Panc1 (cell line): Measurements from ENCODE around the gene ANO3. TPM values are rescaled to one million over a fixed set of nuclear protein-coding genes. Genes with fewer than 3 reads are reported as not detected.

Source experiments
- ATAC-seq: fragments of 200-7000 bp; cut with Tn5 transposase; 2 replicates; pipeline ENCODE4 v1.9.1; 2020; ENCODE audit warnings: mild to moderate bottlenecking, moderate library complexity
- BruUV-seq: library from RNA; stranded (reverse); fragments of 400-500 nt; replicated peaks from 2 replicates; lab custom pipeline; 2021; lab: Mats Ljungman, UMichigan
- CTCF ChIA-PET: fragments of 300-600 bp; sonication (Branson Sonifier 250); formaldehyde crosslinking; loops from one replicate; lab custom pipeline; 2022; ENCODE audit warnings: antibody characterized with exemption; lab: Charles Lee
- POLR2A ChIA-PET: fragments of 300-600 bp; sonication (Branson Sonifier 250); formaldehyde crosslinking; loops from one replicate; lab custom pipeline; 2022; ENCODE audit warnings: antibody characterized with exemption; lab: Charles Lee
- DNase-seq: peaks from one replicate; pipeline ENCODE4 v3.0.0-alpha.2; 2010; ENCODE audit warnings: low read depth, low spot score
- H3K27ac ChIP-seq: 2 replicates; pipeline ENCODE4 v1.5.1; 2011; ENCODE audit warnings: mild to moderate bottlenecking, low read length, inconsistent platforms
- H3K27me3 ChIP-seq: fragments of 200-500 bp; sonication (Bioruptor generic); 2 replicates; pipeline ENCODE4 v1.6.0; 2014; ENCODE audit warnings: low read length, inconsistent platforms; ENCODE audit not compliant: control insufficient read depth, insufficient read depth
- H3K36me3 ChIP-seq: fragments of 200-500 bp; sonication (Bioruptor generic); 2 replicates; pipeline ENCODE4 v1.5.1; 2014; ENCODE audit warnings: inconsistent platforms, mild to moderate bottlenecking, low read length, moderate library complexity; ENCODE audit not compliant: control insufficient read depth, insufficient read depth
- H3K4me1 ChIP-seq: 2 replicates; pipeline ENCODE4 v1.5.1; 2011; ENCODE audit warnings: inconsistent platforms, mild to moderate bottlenecking, low read length, moderate library complexity; ENCODE audit not compliant: control insufficient read depth, insufficient read depth
- H3K4me3 ChIP-seq, 2 experiments: 2 replicates each; pipeline ENCODE4 v1.5.1; 2011 to 2012; ENCODE audit warnings: low read depth in 2 of 2, low read length in 2 of 2, mild to moderate bottlenecking in 2 of 2, inconsistent platforms in 1 of 2, moderate library complexity in 1 of 2
- H3K9me3 ChIP-seq: fragments of 200-500 bp; sonication (Bioruptor generic); 2 replicates; pipeline ENCODE4 v1.5.1; 2014; ENCODE audit warnings: low read depth, mild to moderate bottlenecking, inconsistent platforms, low read length, moderate library complexity; ENCODE audit not compliant: control insufficient read depth, insufficient read depth
- POLR2AphosphoS5 ChIP-seq: IDR thresholded peaks from 2 replicates; pipeline ENCODE4 v1.6.1; 2012; ENCODE audit warnings: mild to moderate bottlenecking, low read depth, low read length, moderate library complexity
- REST ChIP-seq, 2 experiments: IDR thresholded peaks; 2 replicates each; pipeline ENCODE4 v1.6.1; 2011 to 2012; ENCODE audit warnings: low read depth in 2 of 2, control low read depth in 1 of 2, low read length in 1 of 2, mild to moderate bottlenecking in 1 of 2, moderate library complexity in 1 of 2; ENCODE audit not compliant: insufficient read depth in 1 of 2
- SIN3A ChIP-seq: IDR thresholded peaks from 2 replicates; pipeline ENCODE4 v1.6.1; 2012; ENCODE audit warnings: low read depth, mild to moderate bottlenecking, low read length, moderate library complexity, borderline replicate concordance; ENCODE audit not compliant: insufficient read depth
- TCF7L2 ChIP-seq: IDR thresholded peaks from 2 replicates; pipeline ENCODE4 v1.6.1; 2011; ENCODE audit warnings: mild to moderate bottlenecking, low read depth, low read length, inconsistent platforms
- in situ Hi-C: cut with HindIII; loops from 2 replicates; pipeline ENCODE4 v1.10.0; 2016; ENCODE audit warnings: low sequenced_read_pairs, low pct_unique_long_range_greater_than_20kb
- intact Hi-C: fragments of 100-400 bp; cut with micrococcal nuclease; formaldehyde crosslinking; loops from one replicate; pipeline ENCODE4 v1.10.0; 2022; ENCODE audit not compliant: unreplicated experiment
- total RNA-seq: library from RNA; stranded (reverse); gene quantifications from one replicate; pipeline ENCODE4 v1.2.1, GENCODE V29; 2021; ENCODE audit not compliant: unreplicated experiment
- TF ChIP-seq, protein P1 (sequence below): fragments of 450-650 bp; IDR thresholded peaks from 2 replicates; pipeline ENCODE4 v1.5.1; 2017; ENCODE audit warnings: mild to moderate bottlenecking

The ANO3 gene
- total RNA-seq, 1 experiment from 2014 or later, result not detected

DNA sequence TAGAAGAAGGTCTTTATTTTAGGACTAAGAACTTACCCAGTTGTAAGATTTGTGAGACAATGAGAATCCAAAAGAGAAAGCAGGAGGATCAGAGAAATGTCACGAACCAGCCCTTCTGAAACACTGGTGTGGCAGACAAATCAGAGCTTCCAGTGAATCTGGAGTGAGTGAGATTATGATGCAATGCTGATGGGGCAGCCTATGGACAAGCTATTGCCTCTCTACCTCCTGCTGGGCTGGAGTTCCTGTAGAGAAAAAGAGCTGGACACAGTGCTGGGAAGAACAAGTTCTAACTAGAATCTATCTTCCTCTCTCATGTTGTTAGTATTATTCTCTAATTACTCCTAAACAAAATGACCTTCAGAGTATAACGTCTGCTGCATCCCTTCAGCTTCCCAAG lies 12.0 kb upstream of the ANO3 start:
- TF ChIP-seq, protein P1, sequence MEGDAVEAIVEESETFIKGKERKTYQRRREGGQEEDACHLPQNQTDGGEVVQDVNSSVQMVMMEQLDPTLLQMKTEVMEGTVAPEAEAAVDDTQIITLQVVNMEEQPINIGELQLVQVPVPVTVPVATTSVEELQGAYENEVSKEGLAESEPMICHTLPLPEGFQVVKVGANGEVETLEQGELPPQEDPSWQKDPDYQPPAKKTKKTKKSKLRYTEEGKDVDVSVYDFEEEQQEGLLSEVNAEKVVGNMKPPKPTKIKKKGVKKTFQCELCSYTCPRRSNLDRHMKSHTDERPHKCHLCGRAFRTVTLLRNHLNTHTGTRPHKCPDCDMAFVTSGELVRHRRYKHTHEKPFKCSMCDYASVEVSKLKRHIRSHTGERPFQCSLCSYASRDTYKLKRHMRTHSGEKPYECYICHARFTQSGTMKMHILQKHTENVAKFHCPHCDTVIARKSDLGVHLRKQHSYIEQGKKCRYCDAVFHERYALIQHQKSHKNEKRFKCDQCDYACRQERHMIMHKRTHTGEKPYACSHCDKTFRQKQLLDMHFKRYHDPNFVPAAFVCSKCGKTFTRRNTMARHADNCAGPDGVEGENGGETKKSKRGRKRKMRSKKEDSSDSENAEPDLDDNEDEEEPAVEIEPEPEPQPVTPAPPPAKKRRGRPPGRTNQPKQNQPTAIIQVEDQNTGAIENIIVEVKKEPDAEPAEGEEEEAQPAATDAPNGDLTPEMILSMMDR, result no peak
- TF ChIP-seq REST (IDR thresholded peaks at IDR 0.05; ENCODE audit: insufficient read depth in 1 of 2, low read depth in 2 of 2, low read length in 1 of 2) (no peak), POLR2AphosphoS5 (no peak), TCF7L2 (no peak), SIN3A (no peak)
- in situ Hi-C loops, result no loop called here
- BruUV-seq, result no TSS peak
- CTCF ChIA-PET, result no interaction called here
- intact Hi-C loops, result no loop called here
- Histone ChIP-seq H3K27ac (no peak overlapping the region), H3K36me3 (no peaks in the 10 kb centered on the region), H3K9me3 (no peaks in the 10 kb centered on the region), H3K4me3 (no peak overlapping the region), H3K27me3 (no peaks in the 10 kb centered on the region), H3K4me1 (no peaks in the 10 kb centered on the region)
- DNase-seq (no peak), ATAC-seq (no peak)
- POLR2A ChIA-PET, result no interaction called here

DNA sequence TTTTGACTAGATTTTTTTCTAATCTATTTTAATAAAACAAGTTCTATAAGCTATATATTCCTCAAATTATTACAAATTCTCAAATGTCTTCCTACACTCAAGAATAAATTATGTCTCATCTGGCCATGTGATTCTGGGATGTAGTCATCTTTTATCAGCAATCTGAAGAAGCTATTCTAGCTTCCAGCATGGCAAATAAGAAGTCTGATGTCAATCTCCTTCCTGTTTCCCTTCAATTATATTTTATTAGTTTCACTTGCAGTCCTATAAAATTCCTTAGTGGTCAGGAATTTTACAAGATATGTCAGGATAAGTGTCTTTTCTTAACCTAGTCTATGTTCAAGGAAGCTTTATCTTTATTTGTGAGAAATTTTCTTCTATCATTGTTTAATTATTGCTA lies 10.4 kb upstream of the ANO3 start:
- TF ChIP-seq REST (IDR thresholded peaks at IDR 0.05; ENCODE audit: insufficient read depth in 1 of 2, low read depth in 2 of 2, low read length in 1 of 2), result no peak
- ChIA-PET POLR2A (no interaction called here), CTCF (no interaction called here)
- intact Hi-C loops, result no loop called here
- no peak for ATAC-seq
- Histone ChIP-seq H3K9me3 (no peaks in the 10 kb centered on the region), H3K4me3 (no peak overlapping the region), H3K36me3 (no peaks in the 10 kb centered on the region), H3K4me1 (no peaks in the 10 kb centered on the region), H3K27me3 (no peaks in the 10 kb centered on the region), H3K27ac (no peak overlapping the region)
- no TSS peak for BruUV-seq
- DNase-seq, result no peak
- in situ Hi-C loops, result no loop called here
